ENCODE measurements around the gene SIRT6.
"Not testable (repeated sequence)": the region's sequence is repeated elsewhere in the genome, so short reads cannot be mapped to it uniquely, and the experiment has no call there.

SIRT6 gene

GRCh38 chr19:4164262-4164661, 18.1 kb downstream of the SIRT6 start:
- no peak for TF ChIP-seq CTCF (IDR thresholded peaks at IDR 0.05)
- no peaks in the 10 kb centered on the region for H3K36me3 ChIP-seq
- H3K27me3 ChIP-seq: peaks cover 18% of the 10 kb centered on the region
- no peak overlapping the region for H3K27ac ChIP-seq
- H3K9me3 ChIP-seq: no peaks in the 10 kb centered on the region
- H3K4me3 ChIP-seq (ENCODE audit: low read depth in 1 of 2, low read length in 1 of 2): no peak overlapping the region
- no peaks in the 10 kb centered on the region for H3K4me1 ChIP-seq (ENCODE audit: control insufficient read depth in 1 of 2, insufficient read depth in 1 of 2, low read depth in 1 of 2, low read length in 1 of 2)

- Histone ChIP-seq H3K36me3 (no peaks in the 10 kb centered on the region), H3K4me3 (ENCODE audit: low read depth in 1 of 2, low read length in 1 of 2) (no peak overlapping the region), H3K27ac (no peak overlapping the region), H3K27me3 (peaks cover 18% of the 10 kb centered on the region), H3K4me1 (ENCODE audit: control insufficient read depth in 1 of 2, insufficient read depth in 1 of 2, low read depth in 1 of 2, low read length in 1 of 2) (no peaks in the 10 kb centered on the region), H3K9me3 (no peaks in the 10 kb centered on the region)
- TF ChIP-seq CTCF (IDR thresholded peaks at IDR 0.05): no peak
These were observed 20.8 kb downstream of the SIRT6 start for GRCh38 chr19:4161415-4162077.

- H3K36me3 ChIP-seq; H3K9me3 ChIP-seq; H3K4me3 ChIP-seq (ENCODE audit: low read depth in 1 of 2, low read length in 1 of 2); H3K27ac ChIP-seq; H3K4me1 ChIP-seq (ENCODE audit: control insufficient read depth in 1 of 2, insufficient read depth in 1 of 2, low read depth in 1 of 2, low read length in 1 of 2); H3K27me3 ChIP-seq: not testable (repeated sequence)
These were observed 24.4 kb downstream of the SIRT6 start for GRCh38 chr19:4157971-4158370.

GRCh38 chr19:4157164-4157563, 25.2 kb downstream of the SIRT6 start:
- Histone ChIP-seq H3K27ac (no peak overlapping the region), H3K36me3 (no peaks in the 10 kb centered on the region), H3K27me3 (peaks cover 13% of the 10 kb centered on the region), H3K4me1 (ENCODE audit: control insufficient read depth in 1 of 2, insufficient read depth in 1 of 2, low read depth in 1 of 2, low read length in 1 of 2) (no peaks in the 10 kb centered on the region), H3K4me3 (ENCODE audit: low read depth in 1 of 2, low read length in 1 of 2) (no peak overlapping the region), H3K9me3 (no peaks in the 10 kb centered on the region)
- TF ChIP-seq CTCF (IDR thresholded peaks at IDR 0.05): no peak

- Histone ChIP-seq H3K27me3 (peaks cover 22% of the 10 kb centered on the region), H3K4me3 (ENCODE audit: low read depth in 1 of 2, low read length in 1 of 2) (no peak overlapping the region), H3K27ac (no peak overlapping the region), H3K9me3 (no peaks in the 10 kb centered on the region), H3K4me1 (ENCODE audit: control insufficient read depth in 1 of 2, insufficient read depth in 1 of 2, low read depth in 1 of 2, low read length in 1 of 2) (no peaks in the 10 kb centered on the region), H3K36me3 (no peaks in the 10 kb centered on the region)
- TF ChIP-seq CTCF (IDR thresholded peaks at IDR 0.05): no peak
These were observed 27.6 kb downstream of the SIRT6 start for GRCh38 chr19:4154571-4155312.

GRCh38 chr19:4152241-4152998, 29.9 kb downstream of the SIRT6 start:
- peaks cover 35% of the 10 kb centered on the region for H3K27me3 ChIP-seq
- H3K36me3 ChIP-seq: no peaks in the 10 kb centered on the region
- no peak for TF ChIP-seq CTCF (IDR thresholded peaks at IDR 0.05)
- H3K27ac ChIP-seq: no peak overlapping the region
- H3K4me1 ChIP-seq (ENCODE audit: control insufficient read depth in 1 of 2, insufficient read depth in 1 of 2, low read depth in 1 of 2, low read length in 1 of 2): no peaks in the 10 kb centered on the region
- H3K9me3 ChIP-seq: no peaks in the 10 kb centered on the region
- no peak overlapping the region for H3K4me3 ChIP-seq (ENCODE audit: low read depth in 1 of 2, low read length in 1 of 2)

All from neutrophil (primary cell).